Measurements from ENCODE around the gene ADK.
"Not testable (repeated sequence)": the region's sequence is repeated elsewhere in the genome, so short reads cannot be mapped to it uniquely, and the experiment has no call there.

ADK gene

GRCh38 chr10:74244807-74245206 lies 93.8 kb downstream of the ADK start:
- no peak for DNase-seq

GRCh38 chr10:74246495-74246894 lies 95.5 kb downstream of the ADK start:
- no peak for DNase-seq

- DNase-seq, result no peak
These were observed 98.8 kb downstream of the ADK start for GRCh38 chr10:74249865-74250264.

GRCh38 chr10:74255214-74255613 lies 104.2 kb downstream of the ADK start:
- DNase-seq, result peak; percentile 54

GRCh38 chr10:74255888-74256357 lies 104.9 kb downstream of the ADK start:
- DNase-seq, result no peak

- DNase-seq, result no peak
These were observed 111.8 kb downstream of the ADK start for GRCh38 chr10:74262856-74263255.

GRCh38 chr10:74263996-74264395 lies 113.0 kb downstream of the ADK start:
- DNase-seq, result no peak

GRCh38 chr10:74272288-74272687 lies 121.3 kb downstream of the ADK start:
- DNase-seq, result no peak

GRCh38 chr10:74275755-74276290 lies 124.8 kb downstream of the ADK start:
- no peak for DNase-seq

- no peak for DNase-seq
These were observed 125.4 kb downstream of the ADK start for GRCh38 chr10:74276416-74276815.

- DNase-seq, result no peak
These were observed 131.3 kb downstream of the ADK start for GRCh38 chr10:74282151-74282847.

- no peak for DNase-seq
These were observed 131.8 kb downstream of the ADK start for GRCh38 chr10:74282848-74283210.

GRCh38 chr10:74289188-74289587 lies 138.2 kb downstream of the ADK start:
- no peak for DNase-seq

- DNase-seq, result no peak
These were observed 138.9 kb downstream of the ADK start for GRCh38 chr10:74289951-74290350.

- DNase-seq, result no peak
These were observed 139.7 kb downstream of the ADK start for GRCh38 chr10:74290708-74291107.

GRCh38 chr10:74292871-74293427 lies 141.9 kb downstream of the ADK start:
- DNase-seq, result peak; percentile 33

- DNase-seq, result peak; percentile 46
These were observed 142.8 kb downstream of the ADK start for GRCh38 chr10:74293686-74294371.

- DNase-seq, result no peak
These were observed 146.5 kb downstream of the ADK start for GRCh38 chr10:74297389-74298080.

- DNase-seq, result not testable (repeated sequence)
These were observed 149.1 kb downstream of the ADK start for GRCh38 chr10:74300074-74300621.

GRCh38 chr10:74300666-74301065 lies 149.6 kb downstream of the ADK start:
- DNase-seq, result no peak

- no peak for DNase-seq
These were observed 154.7 kb downstream of the ADK start for GRCh38 chr10:74305730-74306129.

GRCh38 chr10:74306227-74306982 lies 155.4 kb downstream of the ADK start:
- DNase-seq, result no peak

Measured in NCI-H748 treated with DMSO at 0.1 percent for 48 hours (cell line).